ENCODE data around the gene RABGAP1L. TPM values are rescaled to one million over a fixed set of nuclear protein-coding genes. Genes with fewer than 3 reads are reported as not detected.

Gene RABGAP1L
- total and polyA plus RNA-seq, 2 donors from 2014 or later: 16.2 to 48.5 TPM

- TF ChIP-seq, protein P1, sequence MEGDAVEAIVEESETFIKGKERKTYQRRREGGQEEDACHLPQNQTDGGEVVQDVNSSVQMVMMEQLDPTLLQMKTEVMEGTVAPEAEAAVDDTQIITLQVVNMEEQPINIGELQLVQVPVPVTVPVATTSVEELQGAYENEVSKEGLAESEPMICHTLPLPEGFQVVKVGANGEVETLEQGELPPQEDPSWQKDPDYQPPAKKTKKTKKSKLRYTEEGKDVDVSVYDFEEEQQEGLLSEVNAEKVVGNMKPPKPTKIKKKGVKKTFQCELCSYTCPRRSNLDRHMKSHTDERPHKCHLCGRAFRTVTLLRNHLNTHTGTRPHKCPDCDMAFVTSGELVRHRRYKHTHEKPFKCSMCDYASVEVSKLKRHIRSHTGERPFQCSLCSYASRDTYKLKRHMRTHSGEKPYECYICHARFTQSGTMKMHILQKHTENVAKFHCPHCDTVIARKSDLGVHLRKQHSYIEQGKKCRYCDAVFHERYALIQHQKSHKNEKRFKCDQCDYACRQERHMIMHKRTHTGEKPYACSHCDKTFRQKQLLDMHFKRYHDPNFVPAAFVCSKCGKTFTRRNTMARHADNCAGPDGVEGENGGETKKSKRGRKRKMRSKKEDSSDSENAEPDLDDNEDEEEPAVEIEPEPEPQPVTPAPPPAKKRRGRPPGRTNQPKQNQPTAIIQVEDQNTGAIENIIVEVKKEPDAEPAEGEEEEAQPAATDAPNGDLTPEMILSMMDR (IDR thresholded peaks at IDR 0.05; ENCODE audit: borderline replicate concordance, extremely low read depth, insufficient read depth): no peak
- Histone ChIP-seq H3K9me3 (ENCODE audit: control insufficient read depth in 2 of 3, insufficient read depth in 1 of 3, low read length in 3 of 3) (no peaks in the 10 kb centered on the region), H3K9ac (ENCODE audit: low read length in 3 of 3) (no peak overlapping the region), H3K4me3 (ENCODE audit: low read length in 3 of 3) (no peak overlapping the region), H3K27ac (ENCODE audit: low read depth in 2 of 2, low read length in 2 of 2) (no peak overlapping the region), H3K4me1 (ENCODE audit: control insufficient read depth in 2 of 3, insufficient read depth in 2 of 3, low read depth in 1 of 3, low read length in 3 of 3) (no peaks in the 10 kb centered on the region), H3K36me3 (ENCODE audit: control insufficient read depth in 2 of 3, insufficient read depth in 3 of 3, low read length in 3 of 3) (no peaks in the 10 kb centered on the region), H3K27me3 (ENCODE audit: control insufficient read depth, insufficient read depth, low read length) (no peaks in the 10 kb centered on the region)
- intact Hi-C loops (cut with DNase I): loop anchor here (10.0 kb wide), 1 partner anchor 490 kb away; no protein-coding TSS in a partner anchor
- no peak for DNase-seq
- FAIRE-seq: no peak
Observed at GRCh38 chr1:174744886-174745285, 585.6 kb downstream of the RABGAP1L start.

DNA sequence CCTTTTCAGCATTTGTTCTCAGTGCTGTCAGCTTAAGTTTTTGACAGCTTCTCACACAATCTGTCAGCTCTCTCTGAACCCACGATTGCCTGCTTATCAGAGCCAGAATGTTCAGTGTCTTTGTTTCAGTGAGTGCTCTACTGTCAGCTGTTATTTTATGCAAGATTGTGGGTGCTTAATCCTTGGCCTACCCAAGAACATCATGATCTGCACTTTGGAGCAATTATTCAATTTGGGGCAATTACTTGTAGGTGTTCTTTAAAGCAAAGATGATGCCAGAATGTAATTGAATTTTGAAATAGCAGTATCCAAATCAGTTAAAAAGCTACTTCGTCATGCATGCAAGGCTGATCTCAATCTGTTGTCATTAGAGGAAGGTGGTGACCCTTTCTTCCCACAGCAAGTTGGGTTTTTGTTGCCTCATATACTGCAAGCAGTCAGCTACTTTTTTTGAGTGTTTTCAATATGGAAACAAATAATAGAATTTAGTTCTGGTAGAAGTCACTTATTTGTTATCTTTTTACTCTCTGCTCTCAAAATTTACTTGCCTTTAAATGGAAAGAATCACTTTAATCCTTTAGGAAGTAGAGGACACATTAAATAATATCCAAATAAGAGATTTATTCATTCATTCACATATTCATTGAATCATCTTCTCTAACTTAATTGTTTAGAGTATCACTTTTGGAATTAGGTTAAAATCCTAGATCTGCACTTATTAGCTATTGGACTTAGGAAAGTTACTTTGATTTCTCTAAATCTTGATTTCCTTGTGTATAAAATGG lies 586.9 kb downstream of the RABGAP1L start:
- TF ChIP-seq, protein P1 (IDR thresholded peaks at IDR 0.05; ENCODE audit: borderline replicate concordance, extremely low read depth, insufficient read depth): no peak
- no peak overlapping the region for H3K4me3 ChIP-seq (ENCODE audit: low read length in 3 of 3)
- intact Hi-C loops (cut with DNase I): loop anchor here (10.0 kb wide), 1 partner anchor 491 kb away; no protein-coding TSS in a partner anchor
- no peaks in the 10 kb centered on the region for H3K4me1 ChIP-seq (ENCODE audit: control insufficient read depth in 2 of 3, insufficient read depth in 2 of 3, low read depth in 1 of 3, low read length in 3 of 3)
- no peaks in the 10 kb centered on the region for H3K9me3 ChIP-seq (ENCODE audit: control insufficient read depth in 2 of 3, insufficient read depth in 1 of 3, low read length in 3 of 3)
- no peaks in the 10 kb centered on the region for H3K27me3 ChIP-seq (ENCODE audit: control insufficient read depth, insufficient read depth, low read length)
- no peak overlapping the region for H3K27ac ChIP-seq (ENCODE audit: low read depth in 2 of 2, low read length in 2 of 2)
- FAIRE-seq: no peak
- H3K36me3 ChIP-seq (ENCODE audit: control insufficient read depth in 2 of 3, insufficient read depth in 3 of 3, low read length in 3 of 3): no peaks in the 10 kb centered on the region
- no peak overlapping the region for H3K9ac ChIP-seq (ENCODE audit: low read length in 3 of 3)
- DNase-seq: no peak

DNA sequence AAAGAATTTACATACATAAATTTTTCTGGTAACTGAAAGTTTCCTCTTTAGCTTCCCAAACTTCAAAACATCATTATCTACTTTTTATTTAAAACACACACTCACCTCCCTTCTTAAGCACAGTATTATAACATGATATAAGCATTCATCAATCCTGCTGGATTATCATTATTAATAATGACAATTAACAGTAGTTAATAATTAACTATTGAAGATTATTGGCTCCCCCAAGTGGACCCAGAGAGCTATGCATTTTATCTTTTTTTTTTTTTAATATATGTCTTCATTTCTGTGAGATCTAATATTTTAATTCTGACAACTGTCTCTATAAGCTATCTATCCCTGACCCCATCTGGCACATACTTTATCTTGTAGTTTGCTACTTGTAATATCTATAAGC lies 588.3 kb downstream of the RABGAP1L start:
- Histone ChIP-seq H3K27ac (ENCODE audit: low read depth in 2 of 2, low read length in 2 of 2) (no peak overlapping the region), H3K27me3 (ENCODE audit: control insufficient read depth, insufficient read depth, low read length) (no peaks in the 10 kb centered on the region), H3K9ac (ENCODE audit: low read length in 3 of 3) (no peak overlapping the region), H3K4me3 (ENCODE audit: low read length in 3 of 3) (no peak overlapping the region), H3K4me1 (ENCODE audit: control insufficient read depth in 2 of 3, insufficient read depth in 2 of 3, low read depth in 1 of 3, low read length in 3 of 3) (no peaks in the 10 kb centered on the region), H3K9me3 (ENCODE audit: control insufficient read depth in 2 of 3, insufficient read depth in 1 of 3, low read length in 3 of 3) (no peaks in the 10 kb centered on the region), H3K36me3 (ENCODE audit: control insufficient read depth in 2 of 3, insufficient read depth in 3 of 3, low read length in 3 of 3) (no peaks in the 10 kb centered on the region)
- DNase-seq: no peak
- TF ChIP-seq, protein P1 (IDR thresholded peaks at IDR 0.05; ENCODE audit: borderline replicate concordance, extremely low read depth, insufficient read depth): no peak
- FAIRE-seq: no peak
- intact Hi-C loops (cut with DNase I): loop anchor here (10.0 kb wide), 1 partner anchor 493 kb away; no protein-coding TSS in a partner anchor
